K562 (cell line): ENCODE results near the gene PGA3. TPM values are rescaled to one million over a fixed set of nuclear protein-coding genes. Genes with fewer than 3 reads are reported as not detected.
A peak's percentile ranks its signal among the peaks of the same experiment; 100 is the strongest.

Experiments used
- BRF1 ChIP-seq: IDR thresholded peaks from 3 replicates; pipeline ENCODE4 v1.6.1; 2011; ENCODE audit warnings: borderline replicate concordance, mild to moderate bottlenecking; ENCODE audit not compliant: insufficient read length; ENCODE audit errors: extremely low read depth
- CEBPG ChIP-seq, 3 experiments: fragments of 200-800 bp in 1 of 3; sonication (Bioruptor generic) in 1 of 3; sonication (generic) in 1 of 3; formaldehyde crosslinking in 1 of 3; IDR thresholded peaks in 2 of 3; conservative IDR thresholded peaks in 1 of 3; 2 replicates each; pipeline versions ENCODE4 v1.6.1 to v1.8.0; 2016 to 2022; ENCODE audit warnings: missing compliant biosample characterization in 2 of 3, missing genetic modification characterization in 2 of 3, mild to moderate bottlenecking in 1 of 3, missing genetic modification reagents in 1 of 3
- MEF2D ChIP-seq: conservative IDR thresholded peaks from 2 replicates; pipeline ENCODE4 v1.6.1; 2016; ENCODE audit warnings: low read depth, missing genetic modification characterization, missing compliant biosample characterization
- MEIS2 ChIP-seq: fragments of 450-650 bp; IDR thresholded peaks from 2 replicates; pipeline ENCODE4 v1.6.1; 2014; ENCODE audit warnings: mild to moderate bottlenecking; ENCODE audit not compliant: partially characterized antibody
- MTA2 ChIP-seq: fragments of 450-650 bp; IDR thresholded peaks from 2 replicates; pipeline ENCODE4 v1.6.1; 2016; ENCODE audit warnings: low read depth
- ZBTB17 ChIP-seq: fragments of 450-650 bp; formaldehyde crosslinking; IDR thresholded peaks from 2 replicates; pipeline ENCODE4 v1.4.0; 2020; ENCODE audit warnings: mild to moderate bottlenecking
- polyA plus RNA-seq, 8 experiments: library from polyadenylated mRNA; depleted of rRNA in 4 of 8; stranded (reverse) in 5 of 8; unstranded in 3 of 8; fragments of >200 nt; fragmentation: Nextera tagmentation in 2 of 8; fragmentation: Illumina TruSeq in 1 of 8; extraction: Ambion mirVana in 2 of 8; extraction: Trizol in 1 of 8; gene quantifications; 2 replicates each; pipeline versions ENCODE4 v1.2.1 to v1.2.3, GENCODE V29; 2011 to 2014; ENCODE audit warnings: inconsistent platforms in 1 of 8, missing spikeins in 1 of 8
- total RNA-seq, 7 experiments: library from RNA; depleted of rRNA in 6 of 7; stranded (reverse); fragments of >200 nt in 6 of 7; fragmentation: Illumina TruSeq in 2 of 7; extraction: Trizol in 2 of 7; gene quantifications; 2 replicates each; pipeline versions ENCODE4 v1.2.1 to v1.2.3, GENCODE V29; 2011 to 2021; ENCODE audit warnings: low replicate concordance in 1 of 7
- TF ChIP-seq, protein P1 (sequence below): fragments of 450-650 bp; IDR thresholded peaks from 2 replicates; pipeline ENCODE4 v1.6.1; 2016; ENCODE audit warnings: mild to moderate bottlenecking
- TF ChIP-seq, protein P2 (sequence below): fragments of 250-450 bp; sonication (Bioruptor Pico); IDR thresholded peaks from 2 replicates; pipeline ENCODE4 v1.8.0; 2021; ENCODE audit warnings: mild to moderate bottlenecking, moderate library complexity
- TF ChIP-seq, protein P3 (sequence below), 2 experiments: fragments of 450-650 bp; IDR thresholded peaks; 2 replicates each; pipeline ENCODE4 v1.6.1; 2016
- TF ChIP-seq, protein P4 (sequence below): IDR thresholded peaks from 2 replicates; pipeline ENCODE4 v1.6.1; 2011; ENCODE audit not compliant: insufficient read length; ENCODE audit errors: extremely low read depth
- TF ChIP-seq, protein P5 (sequence below), 2 experiments: fragments of 450-650 bp; formaldehyde crosslinking in 1 of 2; IDR thresholded peaks; 2 replicates each; pipeline versions ENCODE4 v1.4.0 to v1.6.1; 2014 to 2020; ENCODE audit warnings: mild to moderate bottlenecking in 2 of 2, borderline replicate concordance in 1 of 2, low read depth in 1 of 2

The PGA3 gene
- total and polyA plus RNA-seq, 9 of the 15 experiments (the other 6 are each of a cell fraction or from before 2014, with no cell fraction given) = 0.15 to 0.18 (median 0.18) TPM; not detected in 6

DNA sequence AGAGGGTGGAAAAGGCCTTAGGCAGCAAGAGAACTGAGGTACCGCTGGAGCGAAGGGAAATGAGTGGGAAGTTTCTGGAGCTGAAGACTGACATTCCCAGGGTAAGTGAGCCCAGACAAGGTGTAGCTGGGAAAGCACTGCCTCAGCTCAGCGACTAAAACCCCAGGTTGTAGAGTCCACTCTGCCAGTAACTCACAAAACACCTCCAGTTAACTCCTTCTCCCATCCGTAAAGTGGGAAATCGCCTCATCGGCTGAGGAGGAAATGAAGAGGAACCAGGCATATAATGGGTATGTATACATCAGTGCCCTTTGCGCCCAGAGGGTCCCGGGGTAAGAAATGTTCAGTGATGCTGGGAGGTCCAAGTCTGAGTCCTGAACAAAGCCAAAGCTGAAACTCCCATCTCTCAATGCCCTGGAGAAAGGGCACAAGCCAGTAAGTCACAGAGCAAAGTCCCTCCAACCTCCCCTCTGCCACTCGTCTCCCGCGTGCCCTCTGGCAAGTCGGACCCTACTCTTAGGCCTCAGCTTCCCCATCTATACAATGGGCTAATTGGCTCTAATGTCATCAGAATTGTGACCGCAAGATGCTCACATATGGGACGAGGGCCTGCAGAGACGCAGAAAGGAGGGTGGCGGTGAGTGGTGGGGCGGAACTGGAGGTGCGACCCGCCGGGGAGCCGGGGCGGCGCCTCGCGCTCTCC lies 42.7 kb upstream of the PGA3 start (continued):
- TF ChIP-seq, protein P1, sequence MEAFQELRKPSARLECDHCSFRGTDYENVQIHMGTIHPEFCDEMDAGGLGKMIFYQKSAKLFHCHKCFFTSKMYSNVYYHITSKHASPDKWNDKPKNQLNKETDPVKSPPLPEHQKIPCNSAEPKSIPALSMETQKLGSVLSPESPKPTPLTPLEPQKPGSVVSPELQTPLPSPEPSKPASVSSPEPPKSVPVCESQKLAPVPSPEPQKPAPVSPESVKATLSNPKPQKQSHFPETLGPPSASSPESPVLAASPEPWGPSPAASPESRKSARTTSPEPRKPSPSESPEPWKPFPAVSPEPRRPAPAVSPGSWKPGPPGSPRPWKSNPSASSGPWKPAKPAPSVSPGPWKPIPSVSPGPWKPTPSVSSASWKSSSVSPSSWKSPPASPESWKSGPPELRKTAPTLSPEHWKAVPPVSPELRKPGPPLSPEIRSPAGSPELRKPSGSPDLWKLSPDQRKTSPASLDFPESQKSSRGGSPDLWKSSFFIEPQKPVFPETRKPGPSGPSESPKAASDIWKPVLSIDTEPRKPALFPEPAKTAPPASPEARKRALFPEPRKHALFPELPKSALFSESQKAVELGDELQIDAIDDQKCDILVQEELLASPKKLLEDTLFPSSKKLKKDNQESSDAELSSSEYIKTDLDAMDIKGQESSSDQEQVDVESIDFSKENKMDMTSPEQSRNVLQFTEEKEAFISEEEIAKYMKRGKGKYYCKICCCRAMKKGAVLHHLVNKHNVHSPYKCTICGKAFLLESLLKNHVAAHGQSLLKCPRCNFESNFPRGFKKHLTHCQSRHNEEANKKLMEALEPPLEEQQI = no peak
- TF ChIP-seq, protein P2, sequence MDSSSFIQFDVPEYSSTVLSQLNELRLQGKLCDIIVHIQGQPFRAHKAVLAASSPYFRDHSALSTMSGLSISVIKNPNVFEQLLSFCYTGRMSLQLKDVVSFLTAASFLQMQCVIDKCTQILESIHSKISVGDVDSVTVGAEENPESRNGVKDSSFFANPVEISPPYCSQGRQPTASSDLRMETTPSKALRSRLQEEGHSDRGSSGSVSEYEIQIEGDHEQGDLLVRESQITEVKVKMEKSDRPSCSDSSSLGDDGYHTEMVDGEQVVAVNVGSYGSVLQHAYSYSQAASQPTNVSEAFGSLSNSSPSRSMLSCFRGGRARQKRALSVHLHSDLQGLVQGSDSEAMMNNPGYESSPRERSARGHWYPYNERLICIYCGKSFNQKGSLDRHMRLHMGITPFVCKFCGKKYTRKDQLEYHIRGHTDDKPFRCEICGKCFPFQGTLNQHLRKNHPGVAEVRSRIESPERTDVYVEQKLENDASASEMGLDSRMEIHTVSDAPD = no peak
- TF ChIP-seq ZBTB17 = no peak
- TF ChIP-seq, protein P3, sequence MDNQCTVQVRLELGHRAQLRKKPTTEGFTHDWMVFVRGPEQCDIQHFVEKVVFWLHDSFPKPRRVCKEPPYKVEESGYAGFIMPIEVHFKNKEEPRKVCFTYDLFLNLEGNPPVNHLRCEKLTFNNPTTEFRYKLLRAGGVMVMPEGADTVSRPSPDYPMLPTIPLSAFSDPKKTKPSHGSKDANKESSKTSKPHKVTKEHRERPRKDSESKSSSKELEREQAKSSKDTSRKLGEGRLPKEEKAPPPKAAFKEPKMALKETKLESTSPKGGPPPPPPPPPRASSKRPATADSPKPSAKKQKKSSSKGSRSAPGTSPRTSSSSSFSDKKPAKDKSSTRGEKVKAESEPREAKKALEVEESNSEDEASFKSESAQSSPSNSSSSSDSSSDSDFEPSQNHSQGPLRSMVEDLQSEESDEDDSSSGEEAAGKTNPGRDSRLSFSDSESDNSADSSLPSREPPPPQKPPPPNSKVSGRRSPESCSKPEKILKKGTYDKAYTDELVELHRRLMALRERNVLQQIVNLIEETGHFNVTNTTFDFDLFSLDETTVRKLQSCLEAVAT (IDR thresholded peaks at IDR 0.05) = peak in 1 of 2 experiments; percentile 29; a peak in 2 of 4 replicates
- TF ChIP-seq, protein P4, sequence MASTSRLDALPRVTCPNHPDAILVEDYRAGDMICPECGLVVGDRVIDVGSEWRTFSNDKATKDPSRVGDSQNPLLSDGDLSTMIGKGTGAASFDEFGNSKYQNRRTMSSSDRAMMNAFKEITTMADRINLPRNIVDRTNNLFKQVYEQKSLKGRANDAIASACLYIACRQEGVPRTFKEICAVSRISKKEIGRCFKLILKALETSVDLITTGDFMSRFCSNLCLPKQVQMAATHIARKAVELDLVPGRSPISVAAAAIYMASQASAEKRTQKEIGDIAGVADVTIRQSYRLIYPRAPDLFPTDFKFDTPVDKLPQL = no peak
- no peak for TF ChIP-seq MTA2
- TF ChIP-seq MEF2D = no peak
- TF ChIP-seq MEIS2 = no peak
- TF ChIP-seq CEBPG (CRISPR knock-in tag; IDR thresholded peaks at IDR 0.05) = peak; percentile 66
- no peak for TF ChIP-seq CEBPG (tag; conservative IDR thresholded peaks at IDR 0.05 in 1 of 2, IDR thresholded peaks at IDR 0.05 in 1 of 2)
- TF ChIP-seq BRF1 = no peak
- TF ChIP-seq, protein P5, sequence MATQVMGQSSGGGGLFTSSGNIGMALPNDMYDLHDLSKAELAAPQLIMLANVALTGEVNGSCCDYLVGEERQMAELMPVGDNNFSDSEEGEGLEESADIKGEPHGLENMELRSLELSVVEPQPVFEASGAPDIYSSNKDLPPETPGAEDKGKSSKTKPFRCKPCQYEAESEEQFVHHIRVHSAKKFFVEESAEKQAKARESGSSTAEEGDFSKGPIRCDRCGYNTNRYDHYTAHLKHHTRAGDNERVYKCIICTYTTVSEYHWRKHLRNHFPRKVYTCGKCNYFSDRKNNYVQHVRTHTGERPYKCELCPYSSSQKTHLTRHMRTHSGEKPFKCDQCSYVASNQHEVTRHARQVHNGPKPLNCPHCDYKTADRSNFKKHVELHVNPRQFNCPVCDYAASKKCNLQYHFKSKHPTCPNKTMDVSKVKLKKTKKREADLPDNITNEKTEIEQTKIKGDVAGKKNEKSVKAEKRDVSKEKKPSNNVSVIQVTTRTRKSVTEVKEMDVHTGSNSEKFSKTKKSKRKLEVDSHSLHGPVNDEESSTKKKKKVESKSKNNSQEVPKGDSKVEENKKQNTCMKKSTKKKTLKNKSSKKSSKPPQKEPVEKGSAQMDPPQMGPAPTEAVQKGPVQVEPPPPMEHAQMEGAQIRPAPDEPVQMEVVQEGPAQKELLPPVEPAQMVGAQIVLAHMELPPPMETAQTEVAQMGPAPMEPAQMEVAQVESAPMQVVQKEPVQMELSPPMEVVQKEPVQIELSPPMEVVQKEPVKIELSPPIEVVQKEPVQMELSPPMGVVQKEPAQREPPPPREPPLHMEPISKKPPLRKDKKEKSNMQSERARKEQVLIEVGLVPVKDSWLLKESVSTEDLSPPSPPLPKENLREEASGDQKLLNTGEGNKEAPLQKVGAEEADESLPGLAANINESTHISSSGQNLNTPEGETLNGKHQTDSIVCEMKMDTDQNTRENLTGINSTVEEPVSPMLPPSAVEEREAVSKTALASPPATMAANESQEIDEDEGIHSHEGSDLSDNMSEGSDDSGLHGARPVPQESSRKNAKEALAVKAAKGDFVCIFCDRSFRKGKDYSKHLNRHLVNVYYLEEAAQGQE (IDR thresholded peaks at IDR 0.05; ENCODE audit: borderline replicate concordance) = no peak
- TF ChIP-seq, protein P5 (CRISPR knock-in tag; IDR thresholded peaks at IDR 0.05; ENCODE audit: low read depth) = no peak
